Forelimb muscle (tissue), 1 donor: Measurements from ENCODE around the gene GLIS1. TPM values are rescaled to one million over a fixed set of nuclear protein-coding genes. Genes with fewer than 3 reads are reported as not detected.

ENCODE experiments used
- DNase-seq: peaks from one replicate; pipeline ENCODE4 v3.0.0-alpha.2; 2013; ENCODE audit warnings: low read depth
- polyA plus RNA-seq: library from polyadenylated mRNA; unstranded; fragments of 120-200 nt; gene quantifications from one replicate; pipeline ENCODE4 v1.2.1, GENCODE V29; 2013; ENCODE audit not compliant: insufficient read length

GLIS1 gene
- polyA plus RNA-seq, 1 donor = 0.06 TPM

DNA sequence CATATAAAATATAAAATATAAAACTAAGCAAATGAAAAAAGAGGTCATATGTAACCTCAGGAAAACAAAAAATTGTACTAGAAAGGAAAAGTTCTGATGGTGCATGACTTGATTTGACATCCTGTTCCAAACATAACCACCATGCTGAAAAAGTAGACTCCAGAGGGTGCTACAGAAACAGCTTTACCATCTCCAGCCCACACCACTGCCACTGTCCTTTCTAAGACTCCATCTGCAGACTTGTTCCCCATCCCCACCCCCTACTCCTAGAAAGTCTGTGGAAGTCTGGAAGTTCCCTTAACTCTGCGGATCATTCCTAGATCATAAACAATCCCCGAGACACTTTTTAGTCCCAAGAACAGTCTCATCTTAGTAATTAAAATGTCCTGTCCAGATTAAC is 20.5 kb downstream of the GLIS1 start:
- DNase-seq = no peak

DNA sequence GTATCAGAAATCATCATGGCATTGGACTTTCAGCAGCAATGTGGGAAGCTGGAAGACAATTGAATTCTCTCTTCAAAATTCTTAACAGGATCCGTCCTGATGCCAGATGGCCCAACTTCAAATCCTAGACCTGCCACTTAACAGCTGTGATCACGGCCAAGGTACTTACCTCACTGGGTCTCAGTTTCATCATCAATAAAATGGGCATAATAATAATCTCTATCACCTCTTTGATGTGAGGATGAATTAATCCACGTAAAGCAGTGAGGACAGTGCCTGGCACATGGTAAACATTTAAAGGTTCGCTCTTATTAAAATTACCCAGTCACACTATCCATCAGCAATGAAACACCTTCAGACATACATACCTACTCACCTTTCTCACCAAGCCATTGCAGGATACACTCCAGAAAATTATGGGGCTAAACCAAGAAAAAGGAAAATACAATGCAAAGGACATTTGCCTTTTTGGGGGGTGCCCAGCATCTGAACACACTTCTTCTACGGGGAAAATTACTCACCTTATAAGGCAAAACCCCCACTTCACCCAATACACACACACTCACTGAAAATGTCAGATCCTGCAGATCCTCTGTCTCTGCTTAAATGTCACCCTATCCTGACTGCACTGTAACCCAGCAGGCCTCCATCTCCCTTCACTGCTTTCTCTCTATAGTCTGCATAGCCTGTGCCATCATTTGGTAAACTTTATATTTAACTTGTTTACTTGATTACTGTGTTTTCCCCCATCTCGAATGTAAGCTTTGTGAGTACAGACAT is 21.7 kb downstream of the GLIS1 start:
- DNase-seq = no peak

DNA sequence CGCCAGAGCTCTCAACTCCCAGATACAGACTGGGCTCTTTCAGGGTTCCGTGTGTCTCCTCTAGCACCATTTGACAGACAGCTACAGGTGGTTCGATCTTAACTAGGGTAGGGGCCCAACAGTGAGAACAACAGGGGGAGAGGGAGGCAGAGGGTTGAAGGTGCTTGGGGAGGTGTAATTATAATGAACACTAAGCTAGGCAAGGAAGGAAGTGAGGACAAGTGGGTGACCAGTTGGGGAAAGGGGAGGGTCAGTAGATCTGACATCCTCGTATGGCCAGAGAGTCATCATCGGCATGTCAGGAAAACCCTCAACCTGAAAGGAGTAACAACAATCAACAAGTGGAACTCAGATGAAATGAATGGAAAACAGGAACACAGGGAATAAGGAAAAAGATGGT is 22.8 kb downstream of the GLIS1 start:
- DNase-seq = no peak

DNA sequence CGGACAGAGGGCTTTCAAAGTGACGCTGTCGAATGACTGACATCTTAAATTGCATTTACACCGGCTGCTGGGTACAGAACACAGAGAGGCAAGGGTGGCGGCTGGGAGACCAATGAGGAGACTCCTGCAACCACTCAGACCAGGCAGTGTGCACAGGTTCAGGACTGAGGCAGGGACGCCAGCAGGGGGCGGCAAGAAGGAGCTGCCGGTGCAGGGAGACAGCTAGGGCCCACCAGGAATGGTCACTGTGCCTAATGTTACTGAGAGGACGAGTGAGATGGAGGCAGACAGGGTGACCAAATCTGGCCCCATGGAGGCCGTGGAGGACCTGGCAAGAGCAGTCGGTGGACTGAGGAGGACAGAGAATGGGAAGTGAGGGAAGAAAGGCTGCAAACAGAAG is 23.5 kb downstream of the GLIS1 start:
- no peak for DNase-seq

DNA sequence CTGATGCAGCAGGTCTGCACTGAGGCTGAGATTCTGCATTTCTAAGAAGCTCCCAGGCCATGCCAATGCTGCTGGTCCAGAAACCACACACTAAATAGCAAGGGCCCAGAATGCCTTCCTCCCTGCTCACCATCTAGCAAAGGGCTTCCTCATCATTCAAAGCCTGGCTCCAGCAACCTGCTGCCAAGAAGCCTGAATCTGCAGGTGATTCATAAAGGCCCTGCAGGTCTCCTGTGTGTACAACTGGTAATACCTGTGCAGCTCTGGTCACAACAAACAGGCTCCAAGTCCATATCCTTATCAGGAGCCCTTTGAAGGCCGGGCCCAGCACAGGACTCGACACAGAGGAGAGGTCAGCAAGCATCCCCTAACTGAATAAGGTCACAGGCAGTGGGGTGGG is 26.7 kb downstream of the GLIS1 start:
- DNase-seq = no peak

DNA sequence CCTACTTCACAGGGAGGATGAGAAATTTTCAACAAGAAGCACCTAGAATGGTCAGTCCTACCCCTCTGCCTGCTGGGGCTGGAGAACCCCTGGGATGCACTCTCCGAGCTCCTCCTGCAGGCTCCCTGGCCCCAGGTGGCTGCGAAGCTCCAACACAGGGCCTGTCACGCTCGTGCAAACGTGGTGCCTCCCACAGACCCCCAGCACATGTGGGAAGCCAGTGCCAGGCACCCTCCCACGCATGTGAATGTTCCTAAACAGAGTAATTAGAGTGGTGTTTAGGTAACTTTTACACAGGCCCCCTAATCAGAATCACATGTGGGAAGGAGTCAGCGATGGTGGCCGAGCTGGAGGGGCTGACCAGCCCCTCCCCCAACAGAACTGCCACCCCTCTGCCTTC is 28.4 kb downstream of the GLIS1 start:
- DNase-seq = no peak

DNA sequence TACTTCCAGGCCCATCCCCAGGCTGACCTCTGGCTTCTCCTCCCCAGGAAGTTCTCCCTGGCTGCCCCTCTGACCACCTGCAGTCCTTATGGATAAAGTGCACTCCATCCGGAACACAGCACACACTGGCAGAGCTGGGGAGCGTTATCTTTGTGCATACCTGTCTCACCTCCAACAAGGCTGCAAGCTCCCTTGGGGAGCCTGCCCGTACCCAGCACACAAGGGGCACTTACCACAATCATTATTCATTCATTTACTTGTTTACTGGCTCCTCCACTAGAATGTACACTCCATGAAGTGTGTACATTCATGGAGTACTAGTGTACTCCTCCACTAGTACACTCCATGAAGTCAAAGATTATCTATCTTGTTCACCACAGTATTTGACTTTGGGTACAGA is 30.3 kb downstream of the GLIS1 start:
- no peak for DNase-seq

DNA sequence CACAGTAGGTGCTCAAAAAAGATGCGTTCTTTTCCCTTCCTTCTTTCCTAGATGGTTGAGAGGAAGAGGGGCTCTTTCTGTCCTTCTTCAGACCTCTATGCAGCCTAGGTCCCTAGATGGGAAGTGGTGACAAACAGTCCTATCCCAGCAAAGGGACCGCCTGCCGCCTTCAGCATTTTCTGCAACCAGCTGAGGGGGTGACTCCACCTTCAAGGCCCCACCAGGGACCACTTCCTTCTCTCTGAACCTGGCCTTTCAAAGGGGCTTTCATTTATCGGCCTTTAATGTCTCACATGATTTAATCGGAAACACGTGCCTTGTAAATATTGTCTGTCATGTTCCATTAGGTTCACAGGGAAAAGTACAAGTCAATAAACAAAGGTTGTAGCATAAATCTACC is 32.6 kb downstream of the GLIS1 start:
- DNase-seq = no peak

DNA sequence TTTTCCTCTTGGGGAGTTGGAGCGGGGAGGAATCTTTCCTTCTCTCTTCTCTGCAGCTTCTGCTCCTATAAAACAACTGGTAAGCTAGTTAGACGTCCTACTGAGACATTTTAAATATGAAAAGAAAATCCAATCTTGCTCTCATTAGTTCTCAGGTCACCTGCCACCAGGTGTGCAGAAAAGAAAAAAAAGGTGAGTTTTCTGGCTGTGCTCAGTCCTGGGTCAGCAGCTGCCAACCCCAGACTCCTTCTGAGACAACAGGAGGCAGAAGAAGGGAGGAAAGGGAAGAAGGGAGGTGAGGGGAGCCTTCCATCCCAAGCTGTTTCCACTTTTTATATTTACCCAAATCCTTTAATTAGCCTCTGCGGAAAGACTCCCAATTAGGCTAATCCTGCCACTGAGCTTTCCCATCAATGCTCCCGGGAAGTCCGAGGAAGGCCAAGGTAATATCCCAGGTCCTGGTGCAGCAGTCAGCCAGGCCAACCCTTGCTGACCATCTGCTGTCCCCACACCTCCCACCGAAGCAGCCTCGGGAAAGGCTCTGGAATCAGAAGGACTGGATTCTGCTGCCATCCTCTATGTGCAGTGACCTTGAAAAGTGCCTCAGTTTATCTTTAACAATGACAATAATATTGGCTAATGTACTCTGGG is 33.4 kb downstream of the GLIS1 start:
- DNase-seq = no peak

DNA sequence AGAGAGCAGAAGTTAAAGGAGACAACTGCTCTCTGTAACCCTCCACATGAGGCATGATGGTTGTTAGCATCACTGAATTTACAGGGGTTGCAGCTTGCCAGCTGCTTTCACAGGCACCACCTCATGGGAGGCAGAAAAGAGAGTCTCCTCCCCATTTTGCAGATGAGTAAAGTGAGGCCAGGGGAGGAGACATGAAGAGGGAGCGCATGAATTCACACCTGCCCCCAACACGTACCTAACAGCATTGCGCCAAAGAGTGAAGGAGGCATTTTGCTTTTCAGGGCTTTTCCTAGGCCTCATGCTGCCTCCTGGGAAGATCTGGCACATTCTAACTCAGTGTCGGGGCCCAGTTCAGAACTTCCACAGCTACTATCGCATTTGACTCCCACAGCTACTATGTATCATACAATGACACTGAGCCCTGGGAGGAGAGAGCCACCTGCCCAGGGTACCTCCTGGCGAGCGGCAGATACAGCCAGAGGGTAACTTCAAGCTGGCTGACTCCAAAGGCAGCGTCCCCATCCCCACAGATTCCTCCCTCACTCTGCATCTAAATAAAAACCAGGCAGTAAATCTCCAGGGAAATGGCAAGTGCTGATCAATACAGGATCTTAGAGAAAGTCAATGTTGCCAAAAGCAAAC is 34.0 kb downstream of the GLIS1 start:
- DNase-seq = no peak

DNA sequence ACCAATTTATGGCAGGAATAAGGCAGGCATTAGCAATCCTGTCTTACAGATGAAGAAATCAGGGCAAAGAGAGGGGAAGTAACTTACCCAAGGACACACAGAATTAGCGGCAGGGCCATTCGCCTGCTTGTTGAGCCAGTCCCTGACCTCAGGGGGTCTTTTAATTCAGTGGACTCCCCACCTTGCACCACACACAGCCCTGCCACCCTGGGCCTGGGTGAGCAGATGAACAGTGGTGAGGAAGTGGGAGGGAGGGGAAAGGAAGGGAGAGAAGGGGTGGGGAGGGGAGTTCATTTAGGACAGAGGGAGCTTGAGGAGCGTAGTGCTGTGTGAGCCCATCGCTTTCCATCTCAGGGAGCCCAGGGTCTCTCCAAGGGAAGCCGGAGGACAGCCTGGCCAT is 34.7 kb downstream of the GLIS1 start:
- no peak for DNase-seq

DNA sequence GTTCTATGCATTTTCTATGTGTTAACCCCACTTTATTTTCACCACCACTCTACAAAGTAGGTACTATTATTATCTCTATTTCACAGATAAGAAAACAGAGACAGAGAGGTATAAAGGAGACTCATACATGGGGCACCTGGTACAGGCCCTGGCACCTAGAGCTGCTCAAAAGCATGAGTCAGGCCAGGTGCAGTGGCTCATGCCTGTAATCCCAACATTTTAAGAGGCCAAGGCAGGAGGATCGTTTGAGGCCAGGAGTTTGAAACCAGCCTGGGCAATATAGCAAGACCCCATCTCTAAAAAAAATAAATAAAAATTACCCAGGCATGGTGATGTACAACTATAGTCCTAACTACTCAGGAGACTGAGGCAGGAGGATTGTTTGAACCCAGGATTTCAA is 35.8 kb downstream of the GLIS1 start:
- no peak for DNase-seq

DNA sequence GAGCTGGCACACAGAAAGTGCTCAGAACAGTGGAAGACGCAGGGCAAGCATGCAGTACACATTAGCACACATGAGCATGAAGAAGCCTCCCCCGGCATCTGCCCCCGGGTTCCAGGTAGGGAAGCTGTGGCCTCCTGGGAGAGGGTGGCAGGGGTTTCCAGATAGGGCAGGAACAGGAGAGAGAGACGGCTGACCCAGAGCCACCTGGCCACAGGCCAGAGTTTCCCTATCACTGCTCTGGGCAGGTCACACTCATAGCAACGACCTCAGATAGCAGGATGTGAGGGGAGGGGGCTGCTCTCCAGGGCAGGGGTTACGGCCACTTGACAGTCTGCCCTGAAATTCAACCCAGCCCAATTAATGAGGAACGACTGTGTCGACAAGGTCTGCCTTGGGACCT is 36.6 kb downstream of the GLIS1 start:
- DNase-seq = no peak

DNA sequence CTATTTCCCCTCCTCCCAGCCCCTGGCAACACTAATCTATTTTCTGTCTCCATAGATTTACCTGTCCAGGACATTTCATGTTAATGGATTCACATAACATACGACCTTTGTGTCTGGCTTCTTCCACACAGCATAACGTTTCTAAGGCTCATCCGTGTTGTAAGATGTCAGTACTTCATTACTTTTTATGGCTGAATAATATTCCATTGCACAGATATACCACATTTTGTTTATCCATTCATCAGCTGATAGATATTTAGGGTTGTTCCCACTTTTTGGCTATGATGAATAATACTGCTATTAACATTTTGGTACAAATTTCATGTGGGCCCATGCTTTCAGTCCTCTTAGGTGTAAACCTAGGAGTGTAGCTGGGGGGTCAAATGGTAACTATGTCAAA is 38.2 kb downstream of the GLIS1 start:
- DNase-seq = no peak

DNA sequence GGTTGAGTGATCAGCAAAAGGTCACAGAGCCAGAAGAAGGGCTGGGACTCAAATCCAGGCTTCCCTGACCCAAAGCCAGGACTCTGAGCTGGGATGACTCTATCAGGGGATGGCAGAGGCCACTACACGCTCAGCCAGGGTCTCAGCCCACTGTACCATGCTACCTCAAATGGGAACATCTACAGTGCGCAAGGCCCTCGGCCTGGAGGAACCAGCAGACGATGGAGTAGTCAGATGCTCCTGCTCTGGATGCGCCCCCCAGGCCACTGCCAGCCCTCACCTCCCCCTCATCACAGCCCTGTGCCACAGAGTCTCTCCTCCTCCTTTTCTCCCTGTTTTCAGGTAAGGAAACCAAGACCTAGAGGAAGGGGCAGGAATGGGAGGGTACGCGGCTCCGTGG is 39.0 kb downstream of the GLIS1 start:
- DNase-seq = no peak

DNA sequence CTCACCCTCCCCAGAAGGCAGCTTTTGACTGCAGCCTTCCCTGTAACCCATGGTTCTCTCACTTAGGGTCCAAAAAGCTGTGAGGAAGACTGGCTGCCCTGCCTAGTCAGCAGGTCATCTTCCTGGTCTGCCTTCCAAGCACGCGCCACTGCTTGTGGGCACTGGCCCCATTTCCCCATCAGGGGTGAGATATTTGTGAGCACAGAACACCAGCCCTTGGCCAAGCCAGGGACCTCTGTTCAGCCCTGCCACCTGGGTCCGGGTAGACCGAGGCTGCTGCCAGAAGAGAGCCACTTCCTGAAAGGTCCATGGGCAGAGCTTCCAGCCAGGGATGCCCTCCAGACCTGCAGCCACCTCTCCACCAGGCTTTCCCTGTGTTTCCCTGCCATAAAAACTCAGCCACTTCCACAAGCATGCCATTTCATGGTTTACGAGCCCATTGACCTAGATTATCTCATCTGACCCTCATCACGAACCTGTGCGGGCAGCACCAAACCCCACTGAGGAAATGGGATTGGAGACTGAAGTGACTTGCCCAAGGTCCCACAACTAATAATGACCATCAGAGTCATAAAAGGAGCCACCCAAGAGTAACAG is 40.5 kb downstream of the GLIS1 start:
- DNase-seq = no peak

DNA sequence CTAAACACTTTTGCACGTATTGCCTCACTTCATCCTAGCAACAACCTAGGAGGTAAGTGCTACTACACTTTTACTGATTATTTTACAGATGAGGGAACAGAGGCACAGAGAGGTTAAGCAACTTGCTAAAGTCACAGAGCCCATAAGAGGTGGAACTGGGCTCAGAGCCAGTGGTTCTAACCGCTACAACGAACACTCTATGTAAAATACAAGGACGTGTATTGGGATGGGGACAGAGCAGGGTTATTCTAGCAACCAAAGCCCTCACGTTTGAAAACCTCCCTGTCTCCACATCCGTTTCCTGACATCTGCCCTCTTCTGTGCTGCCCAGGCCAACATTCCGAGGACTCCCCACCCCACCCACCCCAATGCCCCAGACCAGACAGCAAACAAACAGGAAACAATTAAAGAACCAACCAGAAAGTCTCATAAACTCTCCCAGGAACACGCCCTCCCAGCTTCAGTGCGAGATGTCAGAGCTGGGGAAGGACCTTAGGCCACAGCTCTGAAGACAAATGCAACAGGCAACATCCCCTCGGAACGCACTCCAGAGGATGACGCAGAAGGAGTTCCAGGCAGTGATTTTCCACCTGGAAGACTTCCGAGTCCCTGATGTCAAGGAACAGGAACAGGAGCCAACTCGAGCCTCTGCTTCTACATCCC is 41.1 kb downstream of the GLIS1 start:
- no peak for DNase-seq

DNA sequence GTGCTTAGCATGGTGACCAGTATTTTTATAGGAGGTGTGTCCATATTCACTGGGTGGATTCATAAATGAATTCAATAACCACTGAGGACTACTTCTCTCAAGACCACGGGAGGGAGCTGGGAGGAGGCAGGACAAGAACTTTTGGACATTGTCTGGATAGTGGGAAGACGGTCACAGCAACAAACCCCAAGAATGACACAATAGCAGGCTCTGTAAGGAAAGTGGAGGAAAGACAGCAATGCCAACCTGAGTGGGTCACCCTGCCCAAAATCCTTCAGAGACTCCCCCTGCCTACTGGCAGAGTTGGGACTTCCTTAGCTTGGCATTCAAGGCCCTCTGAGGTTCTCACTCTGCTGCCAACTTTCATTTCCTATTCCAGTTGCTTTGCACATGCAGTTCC is 42.0 kb downstream of the GLIS1 start:
- no peak for DNase-seq

DNA sequence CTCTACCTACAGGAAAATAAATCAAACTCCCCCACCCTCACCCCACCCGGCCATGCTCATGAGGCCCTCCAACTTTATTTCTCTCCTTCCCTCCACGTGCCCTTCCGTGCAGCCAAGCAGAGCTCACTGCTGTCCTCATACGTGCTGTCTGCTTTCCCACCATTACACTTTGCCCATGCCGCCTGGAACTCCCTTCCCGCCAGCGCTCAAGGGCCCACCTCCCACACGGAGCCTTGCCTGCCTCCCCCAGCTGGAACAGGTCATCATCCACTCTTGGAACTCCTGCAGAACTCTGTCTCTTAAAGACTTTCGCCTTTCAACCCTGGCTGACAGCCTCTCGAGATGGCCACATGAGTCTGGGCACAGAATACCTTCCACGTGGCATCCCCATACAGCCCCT is 42.4 kb downstream of the GLIS1 start:
- DNase-seq = no peak

DNA sequence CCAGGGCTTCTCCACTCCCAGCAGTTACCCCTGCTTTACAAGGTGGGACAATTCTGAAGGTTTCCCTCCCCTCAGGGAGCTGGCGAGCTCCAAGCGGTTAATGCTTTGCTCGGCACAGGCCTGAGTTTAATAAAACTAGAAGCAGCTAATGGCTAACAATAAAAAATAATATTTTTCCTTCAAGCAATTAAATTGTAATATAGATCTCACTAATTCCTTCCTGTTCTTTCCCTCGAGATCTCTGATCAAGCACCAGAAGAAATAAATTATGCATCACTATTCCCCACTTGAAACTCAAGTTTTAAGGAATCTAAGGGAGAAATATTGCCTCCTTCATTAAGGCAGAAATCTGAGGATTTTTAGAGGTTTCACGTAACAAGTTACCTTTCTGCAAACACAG is 42.9 kb downstream of the GLIS1 start:
- DNase-seq = no peak

DNA sequence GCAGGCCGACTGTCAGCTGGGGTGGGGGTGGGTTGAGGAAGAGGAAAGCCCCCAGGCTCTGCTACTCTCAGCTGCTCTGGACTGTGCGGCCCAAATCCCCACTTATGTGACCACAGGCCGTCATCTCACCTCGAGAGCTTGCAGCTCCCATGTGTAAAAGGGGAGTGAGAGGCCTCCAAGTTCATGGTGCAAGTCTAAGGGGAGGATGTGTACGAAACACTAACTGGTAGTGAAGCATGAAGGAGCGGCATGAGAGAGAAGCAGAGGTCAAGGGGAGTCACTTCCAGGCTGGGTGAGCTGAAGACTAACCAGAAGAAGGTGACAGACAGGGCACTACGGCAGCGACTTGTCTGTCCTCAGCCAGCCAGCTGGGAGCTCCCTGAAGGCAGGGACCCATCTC is 43.8 kb downstream of the GLIS1 start:
- no peak for DNase-seq

DNA sequence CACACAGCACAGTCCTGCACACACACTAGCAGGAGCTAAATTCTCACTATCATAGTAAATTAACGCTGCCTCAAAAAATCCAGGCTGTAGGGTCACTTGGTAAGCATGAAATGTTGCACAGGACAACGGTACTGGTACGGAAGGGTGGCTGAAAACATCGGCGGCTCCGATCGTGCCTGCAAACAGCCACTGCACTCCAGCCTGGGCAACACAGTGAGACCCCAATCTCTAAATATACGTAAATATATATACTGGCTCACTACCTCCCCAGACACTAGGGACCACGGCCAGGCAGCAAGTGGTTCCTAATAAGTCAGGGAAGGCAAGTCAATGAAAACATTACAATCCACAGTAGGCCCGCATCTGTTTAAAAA is 44.3 kb downstream of the GLIS1 start:
- no peak for DNase-seq
